Liver (tissue), 3 donors: Measurements from ENCODE around the gene SIX1.

Source experiments
- ATF3 ChIP-seq: IDR thresholded peaks from 2 replicates; pipeline ENCODE4 v1.6.1; 2016; ENCODE audit warnings: antibody characterized with exemption
- CTCF ChIP-seq: fragments of 150-350 bp; IDR thresholded peaks from 2 replicates; pipeline ENCODE4 v1.5.1; 2017; ENCODE audit warnings: improper control_type of control experiment, low read depth, low read length; ENCODE audit not compliant: missing input control
- GABPA ChIP-seq, 2 donors: IDR thresholded peaks in 1 of 2; conservative IDR thresholded peaks in 1 of 2; 2 replicates each; pipeline ENCODE4 v1.6.1; 2016; ENCODE audit warnings: antibody characterized with exemption in 2 of 2, mild to moderate bottlenecking in 1 of 2, moderate library complexity in 1 of 2
- MAX ChIP-seq: IDR thresholded peaks from 2 replicates; pipeline ENCODE4 v1.6.1; 2016; ENCODE audit warnings: antibody characterized with exemption
- REST ChIP-seq: IDR thresholded peaks from 2 replicates; pipeline ENCODE4 v1.6.1; 2016; ENCODE audit warnings: antibody characterized with exemption, mild to moderate bottlenecking
- TAF1 ChIP-seq: conservative IDR thresholded peaks from 2 replicates; pipeline ENCODE4 v1.6.1; 2016; ENCODE audit warnings: antibody characterized with exemption, mild to moderate bottlenecking
- YY1 ChIP-seq: IDR thresholded peaks from 2 replicates; pipeline ENCODE4 v1.6.1; 2016; ENCODE audit warnings: antibody characterized with exemption, mild to moderate bottlenecking
- ZBTB33 ChIP-seq: IDR thresholded peaks from 2 replicates; pipeline ENCODE4 v1.6.1; 2016; ENCODE audit warnings: antibody characterized with exemption
- donor health status: healthy.
- donor health status: healthy.

- TF ChIP-seq TAF1 (no peak), CTCF (no peak), GABPA (IDR thresholded peaks at IDR 0.05 in 1 of 2, conservative IDR thresholded peaks at IDR 0.05 in 1 of 2) (no peak), MAX (no peak), YY1 (no peak), ZBTB33 (no peak), ATF3 (no peak), REST (no peak)
Observed at GRCh38 chr14:60655119-60655897, 6.0 kb upstream of the SIX1 start.
